HL-60 (cell line): ENCODE results near the gene AP1S3.

ENCODE experiments used
- DNase-seq, 2 experiments: peaks; one replicate each; pipeline ENCODE4 v3.0.0-alpha.2; 2010 to 2020; ENCODE audit warnings: low read depth in 1 of 2, low spot score in 1 of 2
- H3K27ac ChIP-seq: fragments of 250-450 bp; sonication (Bioruptor Pico); replicated peaks from 2 replicates; pipeline ENCODE4 v1.5.1; 2020; ENCODE audit warnings: mild to moderate bottlenecking, moderate library complexity
- H3K27me3 ChIP-seq: fragments of 250-450 bp; sonication (Bioruptor Pico); 2 replicates; pipeline ENCODE4 v1.5.1; 2021; ENCODE audit warnings: mild to moderate bottlenecking, moderate library complexity; ENCODE audit not compliant: insufficient read depth, poor library complexity, severe bottlenecking
- H3K4me3 ChIP-seq: replicated peaks from 2 replicates; pipeline ENCODE4 v1.5.1; 2011; ENCODE audit warnings: mild to moderate bottlenecking, control low read depth, low read length; ENCODE audit not compliant: insufficient read depth
- CTCF ChIP-seq: IDR thresholded peaks from one replicate; pipeline ENCODE4 v1.5.1; 2011; ENCODE audit warnings: low read length, control low read depth, inconsistent platforms; ENCODE audit not compliant: insufficient read depth
- GABPA ChIP-seq: IDR thresholded peaks from 2 replicates; pipeline ENCODE4 v1.6.1; 2012; ENCODE audit warnings: low read depth
- POLR2AphosphoS5 ChIP-seq: IDR thresholded peaks from 2 replicates; pipeline ENCODE4 v1.6.1; 2012; ENCODE audit warnings: low read depth
- REST ChIP-seq: IDR thresholded peaks from 2 replicates; pipeline ENCODE4 v1.6.1; 2012; ENCODE audit warnings: low read depth; ENCODE audit not compliant: insufficient replicate concordance
- SPI1 ChIP-seq: IDR thresholded peaks from 2 replicates; pipeline ENCODE4 v1.6.1; 2012; ENCODE audit warnings: low read depth, mild to moderate bottlenecking, borderline replicate concordance

The AP1S3 gene

GRCh38 chr2:223740679-223741078, 96.7 kb downstream of the AP1S3 start:
- Histone ChIP-seq H3K27me3 (no peaks in the 10 kb centered on the region), H3K4me3 (no peak overlapping the region), H3K27ac (no peak overlapping the region)
- no peak for DNase-seq
- TF ChIP-seq SPI1 (no peak), GABPA (no peak), CTCF (no peak), POLR2AphosphoS5 (no peak), REST (no peak)

GRCh38 chr2:223737207-223737606, 100.2 kb downstream of the AP1S3 start:
- DNase-seq = no peak
- Histone ChIP-seq H3K27ac (no peak overlapping the region), H3K4me3 (no peak overlapping the region), H3K27me3 (no peaks in the 10 kb centered on the region)
- TF ChIP-seq CTCF (no peak), SPI1 (no peak), GABPA (no peak), REST (no peak), POLR2AphosphoS5 (no peak)

GRCh38 chr2:223736488-223736887, 100.9 kb downstream of the AP1S3 start:
- TF ChIP-seq REST (no peak), CTCF (no peak), SPI1 (no peak), GABPA (no peak), POLR2AphosphoS5 (no peak)
- no peaks in the 10 kb centered on the region for H3K27me3 ChIP-seq
- H3K4me3 ChIP-seq = no peak overlapping the region
- no peak for DNase-seq
- no peak overlapping the region for H3K27ac ChIP-seq
